Neuronal stem cell (in vitro differentiated cells): Measurements from ENCODE around the gene NSMCE1.

Source experiments
- DNase-seq: peaks from one replicate; pipeline ENCODE4 v3.0.0-alpha.2; 2013; ENCODE audit warnings: low spot score
- H2AFZ ChIP-seq: one replicate; pipeline ENCODE4 v1.6.1; 2013; ENCODE audit warnings: mild to moderate bottlenecking, low read length, inconsistent platforms
- H2AK5ac ChIP-seq: 2 replicates; pipeline ENCODE4 v1.6.1; 2013; ENCODE audit warnings: low read depth, mild to moderate bottlenecking, inconsistent platforms, low read length, moderate library complexity, mixed read lengths
- H2BK120ac ChIP-seq: 2 replicates; pipeline ENCODE4 v1.6.1; 2013; ENCODE audit warnings: low read depth, mild to moderate bottlenecking, inconsistent platforms, low read length, moderate library complexity, mixed read lengths
- H2BK12ac ChIP-seq: one replicate; pipeline ENCODE4 v1.6.1; 2013; ENCODE audit warnings: low read length, inconsistent platforms
- H2BK15ac ChIP-seq: 2 replicates; pipeline ENCODE4 v1.6.1; 2013; ENCODE audit warnings: mild to moderate bottlenecking, low read length, inconsistent platforms, mixed read lengths
- H2BK5ac ChIP-seq: one replicate; pipeline ENCODE4 v1.6.1; 2013; ENCODE audit warnings: inconsistent platforms, mild to moderate bottlenecking, low read length, moderate library complexity
- H3K14ac ChIP-seq: one replicate; pipeline ENCODE4 v1.6.1; 2013; ENCODE audit warnings: low read length, inconsistent platforms
- H3K18ac ChIP-seq: 2 replicates; pipeline ENCODE4 v1.6.1; 2013; ENCODE audit warnings: low read length, inconsistent platforms
- H3K23ac ChIP-seq: 2 replicates; pipeline ENCODE4 v1.6.1; 2013; ENCODE audit warnings: low read depth, mild to moderate bottlenecking, mixed read lengths, low read length, inconsistent platforms; ENCODE audit not compliant: poor library complexity
- H3K27ac ChIP-seq: replicated peaks from 3 replicates; pipeline ENCODE4 v1.5.1; 2013; ENCODE audit warnings: low read length, inconsistent platforms
- H3K27me3 ChIP-seq, 3 experiments: 2 replicates each; pipeline ENCODE4 v1.6.1; 2013; ENCODE audit warnings: low read length in 3 of 3, mild to moderate bottlenecking in 2 of 3, inconsistent platforms in 1 of 3, low read depth in 1 of 3, mixed read lengths in 1 of 3, moderate library complexity in 1 of 3; ENCODE audit not compliant: control insufficient read depth in 3 of 3, insufficient read depth in 3 of 3
- H3K36me3 ChIP-seq, 2 donors: replicated peaks in 1 of 2; 2 replicates each; pipeline ENCODE4 v1.6.1; 2013; ENCODE audit warnings: low read length in 2 of 2; ENCODE audit not compliant: control insufficient read depth in 2 of 2, insufficient read depth in 2 of 2
- H3K4ac ChIP-seq: 2 replicates; pipeline ENCODE4 v1.6.1; 2013; ENCODE audit warnings: inconsistent platforms, mild to moderate bottlenecking, low read length, moderate library complexity
- H3K4me1 ChIP-seq, 2 donors: 1 replicate in 1 of 2; 2 replicates in 1 of 2; pipeline ENCODE4 v1.6.1; 2013; ENCODE audit warnings: low read length in 2 of 2, low read depth in 1 of 2; ENCODE audit not compliant: control insufficient read depth in 2 of 2, insufficient read depth in 1 of 2
- H3K4me2 ChIP-seq: one replicate; pipeline ENCODE4 v1.6.1; 2013; ENCODE audit warnings: mild to moderate bottlenecking, low read length, inconsistent platforms; ENCODE audit not compliant: insufficient read depth, poor library complexity, severe bottlenecking
- H3K4me3 ChIP-seq, 2 donors: 2 replicates each; pipeline ENCODE4 v1.5.1; 2013; ENCODE audit warnings: low read length in 2 of 2, mild to moderate bottlenecking in 2 of 2, inconsistent platforms in 1 of 2, moderate library complexity in 1 of 2
- H3K79me1 ChIP-seq: one replicate; pipeline ENCODE4 v1.6.1; 2013; ENCODE audit warnings: low read depth, mild to moderate bottlenecking, inconsistent platforms, low read length, moderate library complexity
- H3K9ac ChIP-seq: one replicate; pipeline ENCODE4 v1.6.1; 2013; ENCODE audit warnings: mild to moderate bottlenecking, low read depth, low read length, inconsistent platforms; ENCODE audit not compliant: poor library complexity
- H3K9me3 ChIP-seq, 2 donors: replicated peaks in 1 of 2; 2 replicates each; pipeline versions ENCODE3 to v1.6.1; 2013; ENCODE audit warnings: low read length in 2 of 2, mild to moderate bottlenecking in 2 of 2, inconsistent platforms in 1 of 2, low read depth in 1 of 2, mixed read lengths in 1 of 2, moderate library complexity in 1 of 2; ENCODE audit not compliant: control insufficient read depth in 2 of 2, insufficient read depth in 1 of 2
- H4K8ac ChIP-seq: one replicate; pipeline ENCODE4 v1.6.1; 2013; ENCODE audit warnings: low read depth, mild to moderate bottlenecking, inconsistent platforms, low read length, moderate library complexity
- H4K91ac ChIP-seq: one replicate; pipeline ENCODE4 v1.6.1; 2013; ENCODE audit warnings: low read length, low read depth, mild to moderate bottlenecking, inconsistent platforms; ENCODE audit not compliant: poor library complexity
- WGBS, 2 donors: extraction: QIAGEN DNeasy Blood & Tissue Kit; methylation state at CpG; one replicate each; pipeline ENCODE4 v1.1.7; 2013; ENCODE audit warnings: missing lambda C conversion rate in 2 of 2, mixed read lengths in 1 of 2; ENCODE audit not compliant: insufficient read length in 2 of 2, insufficient replicate concordance in 1 of 2; ENCODE audit errors: extremely low coverage in 2 of 2; 5-methylcytosine and 5-hydroxymethylcytosine counted together

The NSMCE1 gene

DNA sequence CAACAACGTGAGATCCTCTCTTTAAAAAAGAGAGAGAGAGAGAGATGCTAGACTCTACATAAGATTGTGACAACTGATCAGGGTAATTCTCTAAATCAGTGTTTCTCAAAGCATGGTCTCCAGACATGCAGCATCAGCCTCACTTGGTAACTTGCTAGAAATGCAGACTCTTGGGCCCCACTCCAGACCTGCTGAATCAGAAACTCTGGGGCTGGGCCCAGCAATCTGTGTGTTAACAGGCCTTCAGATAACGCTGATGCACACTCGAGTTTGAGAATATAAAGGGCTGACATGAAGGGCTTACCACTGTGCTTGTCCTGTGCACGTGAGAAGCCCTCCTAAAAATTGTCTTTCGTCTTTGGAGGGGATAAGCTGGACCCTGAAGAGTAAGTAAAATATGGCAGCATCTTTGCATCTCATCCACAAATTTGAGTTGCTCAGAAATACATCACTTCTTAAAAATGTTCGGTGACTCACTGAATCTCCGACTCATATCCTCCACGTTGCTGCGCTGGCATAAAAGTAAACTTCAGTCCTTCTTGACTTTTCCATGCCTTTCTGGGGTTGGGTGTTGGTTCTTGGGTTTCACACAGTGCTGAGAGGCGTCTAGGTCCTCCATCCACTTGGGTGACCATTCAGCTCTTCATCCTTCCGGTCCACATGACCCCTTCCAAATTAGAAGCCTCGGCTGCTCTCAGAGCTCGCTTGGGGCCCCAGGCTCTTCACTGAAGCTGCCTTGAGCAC lies 91.4 kb downstream of the NSMCE1 start:
- Histone ChIP-seq H3K79me1 (no peaks in the 10 kb centered on the region), H3K4ac (no peak overlapping the region), H2BK120ac (no peak overlapping the region), H3K9ac (no peak overlapping the region), H3K27me3 (peaks cover 0 to 5% (median 0%) of the 10 kb centered on the region in 3 experiments), H3K14ac (no peak overlapping the region), H2AFZ (no peak overlapping the region), H3K23ac (no peak overlapping the region), H3K4me1 (no peaks in the 10 kb centered on the region), H3K36me3 (no peaks in the 10 kb centered on the region), H3K9me3 (no peaks in the 10 kb centered on the region), H2BK5ac (no peak overlapping the region), H3K18ac (no peak overlapping the region), H2BK15ac (no peak overlapping the region), H3K4me3 (no peak overlapping the region), H3K4me2 (no peak overlapping the region), H2AK5ac (no peak overlapping the region), H4K91ac (no peak overlapping the region), H3K27ac (no peak overlapping the region), H2BK12ac (no peak overlapping the region), H4K8ac (no peak overlapping the region)
- no peak for DNase-seq
- WGBS, 2 donors: no CpG with 5 or more reads among the region's 13 CpGs

DNA sequence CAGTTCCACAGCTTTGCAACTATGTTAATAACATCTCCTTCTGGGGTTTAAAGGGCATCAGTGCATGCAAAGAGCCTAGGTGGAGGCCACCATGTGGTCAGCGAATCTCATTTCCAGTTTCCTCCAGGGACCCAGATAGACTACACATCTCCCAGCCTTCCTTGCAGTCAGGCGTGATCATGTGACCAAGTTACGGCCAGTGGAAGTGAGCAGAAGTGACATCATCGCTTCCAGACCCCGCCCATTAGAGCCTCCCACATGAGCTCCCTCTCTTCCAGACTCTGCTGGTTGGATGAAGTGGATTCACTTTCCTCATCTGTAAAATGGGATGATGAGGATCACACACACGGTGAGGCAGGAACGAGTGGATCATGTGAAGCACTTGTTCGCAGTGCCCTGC lies 92.7 kb downstream of the NSMCE1 start:
- Histone ChIP-seq H3K23ac (no peak overlapping the region), H3K27me3 (no peaks in the 10 kb centered on the region)

More for the DNA sequence above, 92.7 kb downstream of the NSMCE1 start:
- H4K8ac ChIP-seq: no peak overlapping the region
- H3K4me1 ChIP-seq: no peaks in the 10 kb centered on the region
- H2AFZ ChIP-seq: peak overlapping the region; percentile 18
- WGBS, 2 donors: no CpG with 5 or more reads among the region's 8 CpGs
- no peaks in the 10 kb centered on the region for H3K9me3 ChIP-seq
- no peak overlapping the region for H3K4me3 ChIP-seq
- DNase-seq: no peak
- H2BK5ac ChIP-seq: no peak overlapping the region
- H2AK5ac ChIP-seq: no peak overlapping the region
- no peak overlapping the region for H3K18ac ChIP-seq
- no peak overlapping the region for H2BK12ac ChIP-seq
- H3K4ac ChIP-seq: no peak overlapping the region
- H3K9ac ChIP-seq: no peak overlapping the region
- no peak overlapping the region for H3K14ac ChIP-seq
- H2BK15ac ChIP-seq: no peak overlapping the region
- H2BK120ac ChIP-seq: no peak overlapping the region
- H3K27ac ChIP-seq: no peak overlapping the region
- H3K36me3 ChIP-seq: no peaks in the 10 kb centered on the region
- H3K79me1 ChIP-seq: no peaks in the 10 kb centered on the region
- no peak overlapping the region for H4K91ac ChIP-seq
- H3K4me2 ChIP-seq: no peak overlapping the region
